Fibroblast of lung (primary cell): ENCODE results near the gene KLF15. TPM values are rescaled to one million over a fixed set of nuclear protein-coding genes. Genes with fewer than 3 reads are reported as not detected.

Source experiments
- DNase-seq, 2 donors: peaks; one replicate each; pipeline versions ENCODE4 v3.0.0 to v3.0.0-alpha.2; 2010; ENCODE audit warnings: low read depth in 2 of 2
- H2AFZ ChIP-seq: 2 replicates; pipeline ENCODE4 v1.5.1; 2012; ENCODE audit warnings: low read length, control low read depth, inconsistent platforms
- H3K27ac ChIP-seq: 2 replicates; pipeline ENCODE4 v1.5.1; 2011; ENCODE audit warnings: low read length, control low read depth; ENCODE audit not compliant: insufficient read depth
- H3K27me3 ChIP-seq: 2 replicates; pipeline ENCODE4 v1.5.1; 2011; ENCODE audit warnings: mild to moderate bottlenecking, low read length; ENCODE audit not compliant: control insufficient read depth, insufficient read depth
- H3K36me3 ChIP-seq: 2 replicates; pipeline ENCODE4 v1.5.1; 2011; ENCODE audit warnings: low read length; ENCODE audit not compliant: control insufficient read depth, insufficient read depth
- H3K4me1 ChIP-seq: 2 replicates; pipeline ENCODE4 v1.5.1; 2011; ENCODE audit warnings: low read length; ENCODE audit not compliant: control insufficient read depth, insufficient read depth; ENCODE audit errors: extremely low read depth
- H3K4me2 ChIP-seq: 2 replicates; pipeline ENCODE4 v1.5.1; 2011; ENCODE audit warnings: low read length, control low read depth; ENCODE audit not compliant: insufficient read depth; ENCODE audit errors: extremely low read depth
- H3K4me3 ChIP-seq, 4 experiments: fragments of 200-600 bp in 1 of 4; sonication (generic) in 1 of 4; replicated peaks in 1 of 4; 2 replicates each; pipeline ENCODE4 v1.5.1; 2011 to 2016; ENCODE audit warnings: low read length in 4 of 4, low read depth in 3 of 4, mild to moderate bottlenecking in 3 of 4, control low read depth in 2 of 4, inconsistent platforms in 1 of 4, mixed read lengths in 1 of 4; ENCODE audit not compliant: insufficient read depth in 1 of 4; ENCODE audit errors: control extremely low read depth in 1 of 4
- H3K79me2 ChIP-seq: 2 replicates; pipeline ENCODE4 v1.5.1; 2012; ENCODE audit warnings: mild to moderate bottlenecking, low read length, inconsistent platforms; ENCODE audit not compliant: control insufficient read depth, insufficient read depth
- H3K9ac ChIP-seq: 2 replicates; pipeline ENCODE4 v1.5.1; 2011; ENCODE audit warnings: mild to moderate bottlenecking, low read length, control low read depth; ENCODE audit not compliant: insufficient read depth
- H3K9me3 ChIP-seq: 2 replicates; pipeline ENCODE4 v1.5.1; 2012; ENCODE audit warnings: low read depth, low read length; ENCODE audit not compliant: control insufficient read depth, insufficient read depth
- H4K20me1 ChIP-seq: 2 replicates; pipeline ENCODE4 v1.5.1; 2011; ENCODE audit warnings: low read length; ENCODE audit not compliant: control insufficient read depth, insufficient read depth; ENCODE audit errors: extremely low read depth
- CTCF ChIP-seq, 2 donors: IDR thresholded peaks in 1 of 2; conservative IDR thresholded peaks in 1 of 2; 1 replicate in 1 of 2; 2 replicates in 1 of 2; pipeline ENCODE4 v1.5.1; 2011 to 2012; ENCODE audit warnings: low read length in 2 of 2, control low read depth in 1 of 2, inconsistent platforms in 1 of 2, low read depth in 1 of 2, mild to moderate bottlenecking in 1 of 2
- EZH2 ChIP-seq: IDR thresholded peaks from 2 replicates; pipeline ENCODE4 v1.5.1; 2012; ENCODE audit warnings: low read length, control low read depth, mild to moderate bottlenecking; ENCODE audit errors: missing control alignments
- polyA plus RNA-seq, 2 donors: library from polyadenylated mRNA; depleted of rRNA in 1 of 2; stranded (reverse) in 1 of 2; unstranded in 1 of 2; fragments of >200 nt; gene quantifications; 2 replicates each; pipeline ENCODE4 v1.2.1, GENCODE V29; 2011 to 2012; ENCODE audit warnings: missing spikeins in 1 of 2
- total RNA-seq: library from RNA; depleted of rRNA; stranded (reverse); fragments of >200 nt; gene quantifications from 2 replicates; pipeline ENCODE4 v1.2.1, GENCODE V29; 2014

Gene KLF15
- total and polyA plus RNA-seq, 2 donors (not counting 1 experiment from before 2014, with no cell fraction given): 0.15 to 4.1 TPM

DNA sequence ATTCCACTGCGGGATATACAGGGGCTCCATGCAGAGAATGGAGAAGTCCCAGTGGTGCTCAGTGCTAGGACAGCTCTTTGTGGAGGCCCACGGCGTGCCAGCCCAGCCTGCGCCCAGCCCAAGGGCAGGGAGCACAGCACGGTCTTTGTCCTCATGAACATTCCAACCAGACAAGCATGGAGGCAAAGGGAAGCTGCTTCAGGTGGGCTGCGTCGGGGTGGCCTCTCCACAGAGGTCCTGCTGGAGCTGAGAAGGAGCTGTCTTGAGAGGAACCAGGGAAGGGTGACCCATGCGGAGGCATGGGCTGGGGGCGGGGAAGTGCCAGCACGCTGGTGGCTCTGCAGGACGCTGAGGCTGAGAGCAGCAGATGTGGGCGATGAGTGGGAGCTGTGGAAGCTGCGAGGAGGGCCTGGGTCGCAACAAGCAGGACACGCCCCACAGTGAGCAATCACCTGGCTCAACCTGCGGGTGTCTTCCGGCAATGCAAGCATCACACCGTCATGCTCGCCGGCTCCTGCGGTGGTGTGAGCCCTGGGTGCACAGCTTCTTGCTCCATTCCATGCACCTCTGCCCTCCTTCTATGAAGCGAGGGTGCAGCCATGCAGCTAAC lies 14.0 kb upstream of the KLF15 start:
- TF ChIP-seq EZH2 (no peak), CTCF (conservative IDR thresholded peaks at IDR 0.05 in 1 of 2, IDR thresholded peaks at IDR 0.05 in 1 of 2; ENCODE audit: low read depth in 1 of 2, low read length in 2 of 2) (no peak)
- H3K27me3 ChIP-seq: no peaks in the 10 kb centered on the region
- no peak overlapping the region for H2AFZ ChIP-seq
- H3K9ac ChIP-seq: no peak overlapping the region
- DNase-seq: no peak
- H3K4me1 ChIP-seq: no peaks in the 10 kb centered on the region
- H3K9me3 ChIP-seq: no peaks in the 10 kb centered on the region
- H3K36me3 ChIP-seq: no peaks in the 10 kb centered on the region
- no peak overlapping the region for H3K27ac ChIP-seq
- H3K4me3 ChIP-seq: no peak overlapping the region
- H4K20me1 ChIP-seq: no peaks in the 10 kb centered on the region
- no peaks in the 10 kb centered on the region for H3K79me2 ChIP-seq
- H3K4me2 ChIP-seq: no peak overlapping the region

DNA sequence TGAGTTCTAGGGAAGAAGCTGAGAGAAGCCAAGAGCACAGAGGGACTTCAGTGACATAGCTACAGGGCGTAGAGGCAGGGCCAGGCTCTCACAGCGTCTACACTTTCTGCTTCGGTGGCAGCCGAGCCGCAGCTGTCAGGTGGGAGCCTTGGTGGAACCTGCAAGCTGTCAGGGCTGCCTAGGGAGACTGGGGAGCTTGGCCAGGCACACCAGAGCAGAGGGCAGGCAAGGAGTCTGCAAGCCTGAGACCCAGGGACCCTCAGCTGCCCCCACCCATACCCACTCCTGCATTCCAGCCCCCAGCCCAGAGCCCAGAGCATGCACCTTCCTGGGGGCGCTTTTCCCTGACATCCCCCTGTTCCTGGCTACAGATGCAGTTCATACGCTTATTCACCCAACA lies 13.4 kb upstream of the KLF15 start:
- Histone ChIP-seq H3K4me1 (no peaks in the 10 kb centered on the region), H4K20me1 (no peaks in the 10 kb centered on the region), H3K4me2 (no peak overlapping the region), H3K27ac (no peak overlapping the region), H3K27me3 (no peaks in the 10 kb centered on the region), H3K79me2 (no peaks in the 10 kb centered on the region), H3K9ac (no peak overlapping the region), H3K4me3 (no peak overlapping the region), H3K9me3 (no peaks in the 10 kb centered on the region), H3K36me3 (no peaks in the 10 kb centered on the region), H2AFZ (no peak overlapping the region)
- no peak for DNase-seq
- no peak for TF ChIP-seq CTCF (conservative IDR thresholded peaks at IDR 0.05 in 1 of 2, IDR thresholded peaks at IDR 0.05 in 1 of 2; ENCODE audit: low read depth in 1 of 2, low read length in 2 of 2)
- no peak for TF ChIP-seq EZH2

DNA sequence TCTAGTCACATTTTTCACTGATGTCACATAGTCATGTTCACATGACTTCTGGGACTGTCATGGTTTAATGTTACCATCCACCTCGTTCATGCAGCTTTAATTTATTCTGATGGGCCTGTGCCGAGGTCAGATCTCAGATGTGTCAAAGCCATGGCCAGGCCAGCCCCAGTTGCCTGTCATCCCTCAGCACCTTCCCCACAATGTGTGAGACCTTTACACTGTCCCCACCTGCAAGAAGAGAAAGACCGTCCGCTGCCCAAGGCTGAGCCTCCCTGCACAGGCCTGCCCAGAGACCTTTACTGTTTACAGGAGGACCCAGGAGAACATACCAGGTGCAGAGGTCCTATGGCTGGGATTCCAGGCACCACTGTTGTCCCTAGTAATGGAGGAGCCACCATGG lies 12.8 kb upstream of the KLF15 start:
- Histone ChIP-seq H3K9ac (no peak overlapping the region), H3K4me2 (no peak overlapping the region), H3K36me3 (no peaks in the 10 kb centered on the region), H4K20me1 (no peaks in the 10 kb centered on the region), H3K27me3 (no peaks in the 10 kb centered on the region), H3K4me3 (no peak overlapping the region), H2AFZ (no peak overlapping the region), H3K27ac (no peak overlapping the region), H3K4me1 (no peaks in the 10 kb centered on the region), H3K9me3 (no peaks in the 10 kb centered on the region), H3K79me2 (no peaks in the 10 kb centered on the region)
- no peak for DNase-seq
- TF ChIP-seq CTCF (conservative IDR thresholded peaks at IDR 0.05 in 1 of 2, IDR thresholded peaks at IDR 0.05 in 1 of 2; ENCODE audit: low read depth in 1 of 2, low read length in 2 of 2): no peak
- no peak for TF ChIP-seq EZH2
